Liver (tissue), 9 donors: ENCODE results near the gene MYO6. TPM values are rescaled to one million over a fixed set of nuclear protein-coding genes. Genes with fewer than 3 reads are reported as not detected.
"Not testable (repeated sequence)": the region's sequence is repeated elsewhere in the genome, so short reads cannot be mapped to it uniquely, and the experiment has no call there.

Experiments used
- DNase-seq: peaks from one replicate; pipeline ENCODE4 v3.0.0-alpha.2; 2017; ENCODE audit warnings: low spot score
- H3K27ac ChIP-seq, 2 donors: one replicate each; pipeline ENCODE4 v1.7.0; 2013; ENCODE audit warnings: inconsistent platforms in 2 of 2, low read length in 2 of 2, control low read depth in 1 of 2, low read depth in 1 of 2, mild to moderate bottlenecking in 1 of 2
- H3K27me3 ChIP-seq, 4 donors: one replicate each; pipeline versions ENCODE4 v1.6.1 to v1.7.0; 2013; ENCODE audit warnings: low read length in 3 of 4, inconsistent platforms in 1 of 4, mild to moderate bottlenecking in 1 of 4, moderate library complexity in 1 of 4; ENCODE audit not compliant: control insufficient read depth in 4 of 4, insufficient read depth in 4 of 4
- H3K36me3 ChIP-seq, 4 donors: one replicate each; pipeline versions ENCODE4 v1.6.1 to v1.7.0; 2013; ENCODE audit warnings: low read length in 3 of 4, mild to moderate bottlenecking in 3 of 4, low read depth in 1 of 4, moderate library complexity in 1 of 4; ENCODE audit not compliant: control insufficient read depth in 4 of 4, insufficient read depth in 3 of 4
- H3K4me1 ChIP-seq, 4 donors: one replicate each; pipeline versions ENCODE4 v1.6.1 to v1.7.0; 2013; ENCODE audit warnings: low read length in 3 of 4, mild to moderate bottlenecking in 3 of 4, moderate library complexity in 1 of 4; ENCODE audit not compliant: control insufficient read depth in 4 of 4, insufficient read depth in 4 of 4
- H3K4me3 ChIP-seq, 3 donors: one replicate each; pipeline versions ENCODE4 v1.6.1 to v1.7.0; 2013; ENCODE audit warnings: low read length in 3 of 3, control low read depth in 1 of 3, low read depth in 1 of 3, mild to moderate bottlenecking in 1 of 3
- H3K9ac ChIP-seq, 2 donors: one replicate each; pipeline ENCODE4 v1.7.0; 2013; ENCODE audit warnings: low read length in 2 of 2, mild to moderate bottlenecking in 2 of 2, moderate library complexity in 2 of 2, control low read depth in 1 of 2, low read depth in 1 of 2
- H3K9me3 ChIP-seq, 4 donors: one replicate each; pipeline versions ENCODE4 v1.6.1 to v1.7.0; 2013; ENCODE audit warnings: low read length in 3 of 4; ENCODE audit not compliant: control insufficient read depth in 4 of 4
- ATF3 ChIP-seq: IDR thresholded peaks from 2 replicates; pipeline ENCODE4 v1.6.1; 2016; ENCODE audit warnings: antibody characterized with exemption
- CTCF ChIP-seq: fragments of 150-350 bp; IDR thresholded peaks from 2 replicates; pipeline ENCODE4 v1.5.1; 2017; ENCODE audit warnings: improper control_type of control experiment, low read depth, low read length; ENCODE audit not compliant: missing input control
- EGR1 ChIP-seq, 2 donors: IDR thresholded peaks; 2 replicates each; pipeline ENCODE4 v1.6.1; 2016 to 2018; ENCODE audit warnings: antibody characterized with exemption in 2 of 2, low read depth in 2 of 2
- FOXA2 ChIP-seq: IDR thresholded peaks from 2 replicates; pipeline ENCODE4 v1.6.1; 2016; ENCODE audit warnings: antibody characterized with exemption
- GABPA ChIP-seq, 2 donors: IDR thresholded peaks in 1 of 2; conservative IDR thresholded peaks in 1 of 2; 2 replicates each; pipeline ENCODE4 v1.6.1; 2016; ENCODE audit warnings: antibody characterized with exemption in 2 of 2, mild to moderate bottlenecking in 1 of 2, moderate library complexity in 1 of 2
- HNF4A ChIP-seq, 2 donors: conservative IDR thresholded peaks; 2 replicates each; pipeline ENCODE4 v1.6.1; 2016; ENCODE audit warnings: antibody characterized with exemption in 2 of 2, mild to moderate bottlenecking in 2 of 2
- HNF4G ChIP-seq: IDR thresholded peaks from 2 replicates; pipeline ENCODE4 v1.6.1; 2016; ENCODE audit warnings: antibody characterized with exemption
- JUND ChIP-seq, 2 donors: IDR thresholded peaks; 2 replicates each; pipeline ENCODE4 v1.6.1; 2016; ENCODE audit warnings: antibody characterized with exemption in 2 of 2
- MAX ChIP-seq: IDR thresholded peaks from 2 replicates; pipeline ENCODE4 v1.6.1; 2016; ENCODE audit warnings: antibody characterized with exemption
- RAD21 ChIP-seq, 2 donors: IDR thresholded peaks; 2 replicates each; pipeline ENCODE4 v1.6.1; 2016; ENCODE audit warnings: antibody characterized with exemption in 2 of 2, mild to moderate bottlenecking in 2 of 2
- REST ChIP-seq: IDR thresholded peaks from 2 replicates; pipeline ENCODE4 v1.6.1; 2016; ENCODE audit warnings: antibody characterized with exemption, mild to moderate bottlenecking
- RXRA ChIP-seq, 2 donors: IDR thresholded peaks; 2 replicates each; pipeline ENCODE4 v1.6.1; 2017 to 2018; ENCODE audit warnings: antibody characterized with exemption in 2 of 2, mild to moderate bottlenecking in 1 of 2
- SP1 ChIP-seq: IDR thresholded peaks from 2 replicates; pipeline ENCODE4 v1.6.1; 2018; ENCODE audit warnings: antibody characterized with exemption, mild to moderate bottlenecking
- TAF1 ChIP-seq: conservative IDR thresholded peaks from 2 replicates; pipeline ENCODE4 v1.6.1; 2016; ENCODE audit warnings: antibody characterized with exemption, mild to moderate bottlenecking
- YY1 ChIP-seq: IDR thresholded peaks from 2 replicates; pipeline ENCODE4 v1.6.1; 2016; ENCODE audit warnings: antibody characterized with exemption, mild to moderate bottlenecking
- ZBTB33 ChIP-seq: IDR thresholded peaks from 2 replicates; pipeline ENCODE4 v1.6.1; 2016; ENCODE audit warnings: antibody characterized with exemption
- WGBS: extraction: QIAGEN DNeasy Blood & Tissue Kit; methylation state at CpG from one replicate; pipeline ENCODE4 v1.1.7; 2013; 5-methylcytosine and 5-hydroxymethylcytosine counted together
- polyA plus RNA-seq, 2 donors: library from polyadenylated mRNA; stranded (reverse) in 1 of 2; unstranded in 1 of 2; fragments of 200-250 nt in 1 of 2; fragments of >200 nt in 1 of 2; fragmentation: Nextera tagmentation in 1 of 2; extraction: Ambion mirVana in 1 of 2; gene quantifications; one replicate each; pipeline versions ENCODE4 v1.2.1 to v1.2.3, GENCODE V29; 2013 to 2015
- total RNA-seq, 2 donors: library from RNA; depleted of rRNA; stranded (reverse); fragments of >200 nt; gene quantifications; one replicate each; pipeline ENCODE4 v1.2.3, GENCODE V29; 2014
- donor health status: healthy.
- donor health status: healthy.
- donor health status: healthy.
- donor health status: healthy.
- donor health status: healthy.

The MYO6 gene
- total RNA-seq: 10 to 100 TPM in 1 of 2 donors, 1 to 10 TPM in 1; 6.5 to 16.0 TPM
- polyA plus RNA-seq: 10 to 100 TPM in 1 of 2 donors, 1 to 10 TPM in 1; 9.4 to 18.3 TPM

- no peaks in the 10 kb centered on the region for H3K36me3 ChIP-seq
- H3K4me1 ChIP-seq: peaks cover 0 to 8% (median 2%) of the 10 kb centered on the region in 4 donors
- H3K9me3 ChIP-seq: no peaks in the 10 kb centered on the region
- peak; percentile 61 for DNase-seq
- H3K4me3 ChIP-seq: peak within 1 kb of the TSS; percentile 95 to 97 (median 97)
- H3K27ac ChIP-seq: peak within 1 kb of the TSS; percentile 86 to 92
- under 1% methylated on average over 97 of the region's 97 CpGs for WGBS
- peak within 1 kb of the TSS; percentile 87 to 93 for H3K9ac ChIP-seq
- H3K27me3 ChIP-seq: no peaks in the 10 kb centered on the region
- TF ChIP-seq FOXA2 (no peak), CTCF (no peak), EGR1 (IDR thresholded peaks at IDR 0.05; ENCODE audit: low read depth in 2 of 2) (no peak), MAX (no peak), HNF4A (conservative IDR thresholded peaks at IDR 0.05) (peak in 1 of 2 donors; percentile 2), REST (no peak), ZBTB33 (no peak), SP1 (no peak), RXRA (IDR thresholded peaks at IDR 0.05) (no peak), YY1 (no peak), TAF1 (peak; percentile 12), RAD21 (IDR thresholded peaks at IDR 0.05) (no peak), GABPA (IDR thresholded peaks at IDR 0.05 in 1 of 2, conservative IDR thresholded peaks at IDR 0.05 in 1 of 2) (no peak), ATF3 (no peak), HNF4G (no peak), JUND (IDR thresholded peaks at IDR 0.05) (no peak)
Measured at GRCh38 chr6:75748743-75749538, at the start of gene MYO6. MYO6 (plus strand) TSS chr6:75749239; CDS start chr6:75817548, 68,309 bp downstream.

- H3K4me3 ChIP-seq, H3K27me3 ChIP-seq, H3K27ac ChIP-seq, H3K9me3 ChIP-seq, DNase-seq, H3K9ac ChIP-seq, H3K4me1 ChIP-seq: not testable (repeated sequence)
- WGBS: 97% methylated on average over 4 of the region's 4 CpGs
- peaks cover 4 to 29% (median 21%) of the 10 kb centered on the region in 4 donors for H3K36me3 ChIP-seq
Measured at GRCh38 chr6:75708334-75708733, 40.7 kb upstream of the MYO6 start.
